NCI-H128 (cell line): ENCODE data around the gene ARAP1.
"Not testable (repeated sequence)": the region's sequence is repeated elsewhere in the genome, so short reads cannot be mapped to it uniquely, and the experiment has no call there.

Experiments used
- DNase-seq: peaks from one replicate; lab custom pipeline; 2025; ENCODE audit not compliant: unreplicated experiment; lab: John Stamatoyannopoulos, UW

Gene ARAP1

GRCh38 chr11:72752088-72752914 is at the start of gene ARAP1:
TSS of gene ARAP1 (minus strand) at chr11:72752408. CDS start at chr11:72727128, 25,280 bp downstream.
- no peak for DNase-seq

GRCh38 chr11:72799441-72799840 is 47.2 kb upstream of the ARAP1 start:
- DNase-seq = no peak

GRCh38 chr11:72798361-72798760 is 46.2 kb upstream of the ARAP1 start:
- DNase-seq = no peak

GRCh38 chr11:72793425-72794367 is 41.5 kb upstream of the ARAP1 start, which contains the start of gene STARD10:
TSS of gene STARD10 (minus strand) at chr11:72794047. CDS start at chr11:72781181, 12,866 bp downstream.
- DNase-seq = peak; percentile 94

- DNase-seq = no peak
Measured at GRCh38 chr11:72793076-72793424, 40.8 kb upstream of the ARAP1 start.

- no peak for DNase-seq
Measured at GRCh38 chr11:72792437-72793021, 40.3 kb upstream of the ARAP1 start.

GRCh38 chr11:72791228-72791627 is 39.0 kb upstream of the ARAP1 start:
- not testable (repeated sequence) for DNase-seq

GRCh38 chr11:72789493-72790131 is 37.4 kb upstream of the ARAP1 start:
- no peak for DNase-seq

- DNase-seq = no peak
Measured at GRCh38 chr11:72788241-72788640, 36.0 kb upstream of the ARAP1 start.

- no peak for DNase-seq
Measured at GRCh38 chr11:72787216-72788104, 35.3 kb upstream of the ARAP1 start.

- no peak for DNase-seq
Measured at GRCh38 chr11:72786305-72787215, 34.4 kb upstream of the ARAP1 start.

- DNase-seq = no peak
Measured at GRCh38 chr11:72784662-72785061, 32.5 kb upstream of the ARAP1 start.

GRCh38 chr11:72783144-72783905 is 31.1 kb upstream of the ARAP1 start:
- no peak for DNase-seq

- DNase-seq = no peak
Measured at GRCh38 chr11:72782081-72782920, 30.1 kb upstream of the ARAP1 start.

GRCh38 chr11:72781313-72782080 is 29.3 kb upstream of the ARAP1 start:
- DNase-seq = no peak

GRCh38 chr11:72781063-72781312 is 28.8 kb upstream of the ARAP1 start:
- no peak for DNase-seq
